Endothelial cell (in vitro differentiated cells): ENCODE results near the gene SLC23A3. TPM values are rescaled to one million over a fixed set of nuclear protein-coding genes. Genes with fewer than 3 reads are reported as not detected.

Source experiments
- DNase-seq: peaks from one replicate; pipeline ENCODE4 v3.0.0; 2021; ENCODE audit warnings: low spot score
- H3K27ac Mint-ChIP-seq: one replicate; pipeline ENCODE4 v1.8.0; 2021; ENCODE audit warnings: mixed read lengths, inconsistent platforms; ENCODE audit not compliant: unreplicated experiment
- H3K27me3 Mint-ChIP-seq: one replicate; pipeline ENCODE4 v1.8.0; 2021; ENCODE audit warnings: mild to moderate bottlenecking, moderate library complexity, mixed read lengths, inconsistent platforms; ENCODE audit not compliant: unreplicated experiment
- H3K36me3 Mint-ChIP-seq: one replicate; pipeline ENCODE4 v1.8.0; 2021; ENCODE audit warnings: mild to moderate bottlenecking, low read depth, mixed read lengths, inconsistent platforms; ENCODE audit not compliant: unreplicated experiment
- H3K4me1 Mint-ChIP-seq: one replicate; pipeline ENCODE4 v1.8.0; 2021; ENCODE audit warnings: mild to moderate bottlenecking, mixed read lengths, inconsistent platforms; ENCODE audit not compliant: unreplicated experiment
- H3K4me3 Mint-ChIP-seq: one replicate; pipeline ENCODE4 v1.8.0; 2021; ENCODE audit warnings: mild to moderate bottlenecking, mixed read lengths, inconsistent platforms; ENCODE audit not compliant: unreplicated experiment
- H3K9me3 Mint-ChIP-seq: one replicate; pipeline ENCODE4 v1.8.0; 2021; ENCODE audit warnings: mixed read lengths, inconsistent platforms; ENCODE audit not compliant: unreplicated experiment
- CTCF ChIP-seq: fragments of 200-600 bp; sonication (generic); IDR thresholded peaks from one replicate; pipeline ENCODE4 v1.5.0; 2021; ENCODE audit warnings: antibody characterized with exemption; ENCODE audit not compliant: unreplicated experiment
- total RNA-seq: library from RNA; stranded (reverse); fragmentation: NEBNext Ultra II Directional; extraction: Animal tissue kit (Norgen Biotek cat#: 25700); gene quantifications from one replicate; pipeline ENCODE4 v1.2.1, GENCODE V29; 2021; ENCODE audit not compliant: unreplicated experiment

Gene SLC23A3
- total RNA-seq, 1 donor from 2014 or later, result 1.7 TPM

GRCh38 chr2:219124381-219125110 is 45.3 kb downstream of the SLC23A3 start:
- H3K4me1 Mint-ChIP-seq, result peaks cover 39% of the 10 kb centered on the region

GRCh38 chr2:219123356-219124135 is 46.3 kb downstream of the SLC23A3 start:
- no peak overlapping the region for H3K27ac Mint-ChIP-seq
- peaks cover 7% of the 10 kb centered on the region for H3K27me3 Mint-ChIP-seq
- peaks cover 33% of the 10 kb centered on the region for H3K4me1 Mint-ChIP-seq
- no peak overlapping the region for H3K4me3 Mint-ChIP-seq
- DNase-seq, result no peak
- TF ChIP-seq CTCF, result no peak
- H3K9me3 Mint-ChIP-seq, result no peaks in the 10 kb centered on the region
- H3K36me3 Mint-ChIP-seq, result no peaks in the 10 kb centered on the region

More at GRCh38 chr2:219124381-219125110, 45.3 kb downstream of the SLC23A3 start:
- TF ChIP-seq CTCF, result no peak
- H3K36me3 Mint-ChIP-seq, result no peaks in the 10 kb centered on the region
- DNase-seq, result no peak
- H3K27ac Mint-ChIP-seq, result no peak overlapping the region
- peaks cover 5% of the 10 kb centered on the region for H3K27me3 Mint-ChIP-seq
- no peaks in the 10 kb centered on the region for H3K9me3 Mint-ChIP-seq
- no peak overlapping the region for H3K4me3 Mint-ChIP-seq

- TF ChIP-seq CTCF, result no peak
- no peak overlapping the region for H3K4me3 Mint-ChIP-seq
- H3K27me3 Mint-ChIP-seq, result peaks cover 7% of the 10 kb centered on the region
- H3K27ac Mint-ChIP-seq, result no peak overlapping the region
- peaks cover 21% of the 10 kb centered on the region for H3K4me1 Mint-ChIP-seq
- DNase-seq, result no peak
- no peaks in the 10 kb centered on the region for H3K36me3 Mint-ChIP-seq
- H3K9me3 Mint-ChIP-seq, result no peaks in the 10 kb centered on the region
Measured at GRCh38 chr2:219122202-219122980, 47.4 kb downstream of the SLC23A3 start.

- H3K4me1 Mint-ChIP-seq, result peaks cover 12% of the 10 kb centered on the region
- H3K4me3 Mint-ChIP-seq, result no peak overlapping the region
- H3K27me3 Mint-ChIP-seq, result peaks cover 5% of the 10 kb centered on the region
- no peak overlapping the region for H3K27ac Mint-ChIP-seq
- no peaks in the 10 kb centered on the region for H3K36me3 Mint-ChIP-seq
- DNase-seq, result no peak
- TF ChIP-seq CTCF, result no peak
- no peaks in the 10 kb centered on the region for H3K9me3 Mint-ChIP-seq
Measured at GRCh38 chr2:219120082-219120481, 49.7 kb downstream of the SLC23A3 start.
